ENCODE results near the gene CTNND1.

The CTNND1 gene

GRCh38 chr11:57745206-57745605 lies 16.4 kb upstream of the CTNND1 start:
- no peak overlapping the region for H3K4me3 ChIP-seq (replicated peaks; ENCODE audit: low read depth, low read length)
- no peak for TF ChIP-seq CTCF (IDR thresholded peaks at IDR 0.05; ENCODE audit: low read depth, low read length, missing control alignments)
- no peak for DNase-seq (ENCODE audit: extremely low read depth, low read depth)

DNA sequence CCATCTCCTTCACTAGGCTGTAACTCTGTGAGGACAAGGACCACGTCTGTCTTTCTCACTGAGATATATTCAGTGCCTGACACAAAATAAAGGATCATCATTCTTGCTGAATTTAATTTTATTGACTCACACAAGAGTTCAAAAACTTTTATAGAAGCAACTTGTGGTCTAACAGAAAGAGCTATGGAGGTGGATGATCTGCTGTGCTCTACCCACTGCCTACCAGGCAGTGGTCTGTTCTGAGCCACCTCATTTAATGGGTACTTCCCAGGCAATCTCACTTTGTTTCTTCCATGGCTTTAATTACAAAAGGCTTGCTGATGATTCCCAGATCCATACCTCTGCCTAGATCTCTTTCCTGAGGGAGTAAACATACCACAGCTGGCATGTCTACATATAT lies 14.7 kb upstream of the CTNND1 start:
- TF ChIP-seq CTCF (IDR thresholded peaks at IDR 0.05; ENCODE audit: low read depth, low read length, missing control alignments), result no peak
- no peak for DNase-seq (ENCODE audit: extremely low read depth, low read depth)
- no peak overlapping the region for H3K4me3 ChIP-seq (replicated peaks; ENCODE audit: low read depth, low read length)

- no peak overlapping the region for H3K4me3 ChIP-seq (replicated peaks; ENCODE audit: low read depth, low read length)
- TF ChIP-seq CTCF (IDR thresholded peaks at IDR 0.05; ENCODE audit: low read depth, low read length, missing control alignments), result no peak
- DNase-seq (ENCODE audit: extremely low read depth, low read depth), result no peak
Observed at GRCh38 chr11:57751176-57751575, 10.4 kb upstream of the CTNND1 start.

GRCh38 chr11:57751676-57752253 lies 9.8 kb upstream of the CTNND1 start, which contains the start of gene BTBD18:
Gene BTBD18, minus strand, starts transcription at chr11:57751819. Its CDS starts 631 bp downstream, at chr11:57751188.
- peak; percentile 42 for TF ChIP-seq CTCF (IDR thresholded peaks at IDR 0.05; ENCODE audit: low read depth, low read length, missing control alignments)
- DNase-seq (ENCODE audit: extremely low read depth, low read depth), result no peak
- H3K4me3 ChIP-seq (replicated peaks; ENCODE audit: low read depth, low read length), result no peak within 1 kb of the TSS

DNA sequence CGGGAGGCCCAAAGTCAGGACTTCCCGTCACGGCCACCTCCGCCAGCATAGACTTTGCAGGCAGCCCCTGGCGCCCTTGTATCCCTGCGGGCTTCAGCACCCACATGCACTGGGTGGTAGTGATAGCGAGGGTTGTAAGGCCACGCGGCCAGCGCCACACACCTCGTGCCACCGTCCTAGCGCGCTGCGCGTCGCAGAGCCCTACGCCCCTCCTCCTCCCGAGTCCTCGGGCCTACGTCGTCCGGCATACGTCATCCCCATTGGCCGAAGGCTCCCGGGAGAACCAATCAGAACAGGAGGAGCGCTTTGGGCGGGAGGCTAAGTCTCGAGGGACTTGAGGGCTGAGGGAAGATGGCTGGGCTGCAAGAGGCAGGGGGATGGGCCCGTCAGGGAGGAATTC lies 8.6 kb upstream of the CTNND1 start:
- no peak for TF ChIP-seq CTCF (IDR thresholded peaks at IDR 0.05; ENCODE audit: low read depth, low read length, missing control alignments)
- no peak for DNase-seq (ENCODE audit: extremely low read depth, low read depth)
- no peak overlapping the region for H3K4me3 ChIP-seq (replicated peaks; ENCODE audit: low read depth, low read length)

DNA sequence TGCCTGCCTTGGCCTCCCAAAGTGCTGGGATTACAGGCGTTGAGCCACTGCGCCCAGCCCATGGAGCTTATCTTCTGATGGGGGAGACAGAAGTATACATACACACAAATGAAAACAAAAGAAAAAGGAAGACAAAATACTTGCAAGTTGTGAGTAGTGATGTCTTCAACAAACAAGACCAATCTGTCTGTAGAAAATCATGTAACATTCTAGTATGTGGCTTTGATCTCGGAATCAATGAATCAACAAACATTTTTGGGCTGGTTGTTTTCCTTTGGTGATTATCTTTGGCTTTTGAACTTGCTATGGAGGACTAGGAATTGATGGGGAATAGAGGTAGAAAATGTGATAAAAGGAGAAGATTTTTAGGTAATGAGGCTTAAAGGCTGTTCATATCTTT lies 3.4 kb upstream of the CTNND1 start:
- DNase-seq (ENCODE audit: extremely low read depth, low read depth), result no peak
- TF ChIP-seq CTCF (IDR thresholded peaks at IDR 0.05; ENCODE audit: low read depth, low read length, missing control alignments), result no peak
- no peak overlapping the region for H3K4me3 ChIP-seq (replicated peaks; ENCODE audit: low read depth, low read length)
